GM23248 (cell line): Measurements from ENCODE around the gene MCF2L. TPM values are rescaled to one million over a fixed set of nuclear protein-coding genes. Genes with fewer than 3 reads are reported as not detected.

Source experiments
- DNase-seq: peaks from one replicate; pipeline ENCODE4 v3.0.0-alpha.2; 2015
- H2AFZ ChIP-seq: fragments of 200-600 bp; sonication (generic); 2 replicates; pipeline ENCODE4 v1.6.1; 2016; ENCODE audit warnings: antibody characterized with exemption
- H3F3A ChIP-seq: fragments of 200-600 bp; sonication (generic); 2 replicates; pipeline ENCODE4 v1.6.1; 2016; ENCODE audit warnings: mild to moderate bottlenecking, antibody characterized with exemption, mixed run types; ENCODE audit not compliant: insufficient read depth
- H3K27ac ChIP-seq: fragments of 200-600 bp; sonication (generic); 2 replicates; pipeline ENCODE4 v1.5.1; 2016; ENCODE audit warnings: mild to moderate bottlenecking
- H3K27me3 ChIP-seq: fragments of 200-600 bp; sonication (generic); replicated peaks from 2 replicates; pipeline ENCODE4 v1.6.1; 2016; ENCODE audit warnings: mild to moderate bottlenecking; ENCODE audit not compliant: insufficient read depth
- H3K36me3 ChIP-seq: fragments of 200-600 bp; sonication (generic); 2 replicates; pipeline ENCODE4 v1.6.1; 2016; ENCODE audit warnings: low read depth, mild to moderate bottlenecking
- H3K4me1 ChIP-seq: fragments of 200-600 bp; sonication (generic); 2 replicates; pipeline ENCODE4 v1.6.1; 2016; ENCODE audit warnings: mild to moderate bottlenecking; ENCODE audit not compliant: insufficient read depth
- H3K4me2 ChIP-seq: fragments of 200-600 bp; sonication (generic); one replicate; pipeline ENCODE4 v1.6.1; 2016; ENCODE audit warnings: mild to moderate bottlenecking; ENCODE audit not compliant: unreplicated experiment
- H3K4me3 ChIP-seq: fragments of 200-600 bp; sonication (generic); 2 replicates; pipeline ENCODE4 v1.5.1; 2016; ENCODE audit warnings: mild to moderate bottlenecking
- H3K79me2 ChIP-seq: fragments of 200-600 bp; sonication (generic); 2 replicates; pipeline ENCODE4 v1.6.1; 2016; ENCODE audit warnings: mild to moderate bottlenecking; ENCODE audit not compliant: insufficient read depth
- H3K9ac ChIP-seq: fragments of 200-600 bp; sonication (generic); 2 replicates; pipeline ENCODE4 v1.6.1; 2016; ENCODE audit warnings: mild to moderate bottlenecking
- H3K9me2 ChIP-seq: fragments of 200-600 bp; sonication (generic); 2 replicates; pipeline ENCODE4 v1.6.1; 2016; ENCODE audit warnings: mixed run types, mild to moderate bottlenecking, moderate library complexity; ENCODE audit not compliant: insufficient read depth
- H3K9me3 ChIP-seq: fragments of 200-600 bp; sonication (generic); one replicate; pipeline ENCODE4 v1.6.1; 2017; ENCODE audit warnings: low read depth
- H4K20me1 ChIP-seq: fragments of 200-600 bp; sonication (generic); 2 replicates; pipeline ENCODE4 v1.6.0; 2016; ENCODE audit not compliant: insufficient read depth
- EZH2 ChIP-seq: fragments of 200-600 bp; sonication (generic); IDR thresholded peaks from 2 replicates; pipeline ENCODE4 v1.6.1; 2018; ENCODE audit warnings: antibody characterized with exemption, mild to moderate bottlenecking; ENCODE audit not compliant: insufficient read depth, poor library complexity, severe bottlenecking
- EZH2phosphoT487 ChIP-seq: fragments of 200-600 bp; sonication (generic); IDR thresholded peaks from 2 replicates; pipeline ENCODE4 v1.6.1; 2018; ENCODE audit warnings: antibody characterized with exemption, moderate library complexity, mild to moderate bottlenecking, low read depth; ENCODE audit not compliant: insufficient read depth
- WGBS, 2 experiments: methylation state at CpG; one replicate each; pipeline ENCODE4 v1.1.6; 2015 to 2017; ENCODE audit warnings: low lambda C conversion rate in 2 of 2, low coverage in 1 of 2; ENCODE audit errors: missing lambda C conversion rate in 2 of 2; 5-methylcytosine and 5-hydroxymethylcytosine counted together
- in situ Hi-C: fragments of 300-500 bp; cut with MboI; formaldehyde crosslinking; loops from 2 replicates; pipeline ENCODE4 v1.15.0; 2020
- polyA plus RNA-seq: library from polyadenylated mRNA; unstranded; fragments of >200 nt; fragmentation: Nextera tagmentation; extraction: Ambion mirVana; gene quantifications from 2 replicates; pipeline ENCODE4 v1.2.1, GENCODE V29; 2016
- total RNA-seq: library from RNA; depleted of rRNA; stranded (reverse); fragments of >200 nt; shearing (Covaris generic); gene quantifications from 2 replicates; pipeline ENCODE4 v1.2.3, GENCODE V29; 2014

The MCF2L gene
- total and polyA plus RNA-seq, 2 experiments from 2014 or later = not detected

DNA sequence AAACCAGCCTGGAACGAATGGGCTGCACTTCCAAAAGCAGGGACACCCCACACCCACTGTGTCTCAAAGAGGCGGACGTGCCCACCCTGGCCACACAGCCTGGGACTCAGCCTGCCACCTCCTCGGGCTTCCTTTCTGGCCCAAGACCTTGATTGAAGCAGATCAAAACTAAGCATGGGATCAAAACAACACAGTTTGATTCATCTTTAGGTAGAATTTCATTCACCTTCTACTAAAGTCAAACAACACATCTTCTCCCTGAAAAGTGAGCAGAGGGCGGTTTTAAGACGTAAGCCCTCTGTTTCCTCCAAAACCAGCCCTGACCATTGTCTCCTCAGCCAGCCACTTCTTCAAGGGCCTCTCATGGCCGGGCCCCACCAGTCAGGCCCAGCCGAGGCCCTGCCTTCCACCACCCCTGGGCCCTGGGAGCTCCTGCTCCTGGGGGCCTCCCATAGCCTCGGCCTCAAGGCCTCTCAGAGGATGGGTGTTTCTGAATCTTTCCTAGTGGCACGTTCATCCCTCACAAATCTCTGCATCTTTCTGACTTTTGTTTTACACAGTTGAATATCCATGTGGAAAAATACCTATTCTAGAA is 147.3 kb downstream of the MCF2L start:
- TF ChIP-seq EZH2 = no peak
- no peak for TF ChIP-seq EZH2phosphoT487
- no peak for DNase-seq
- H3K79me2 ChIP-seq = no peaks in the 10 kb centered on the region
- H3K4me2 ChIP-seq = no peak overlapping the region
- H3K9me3 ChIP-seq = no peaks in the 10 kb centered on the region
- H3K27me3 ChIP-seq = no peaks in the 10 kb centered on the region
- H3K36me3 ChIP-seq = no peaks in the 10 kb centered on the region
- no peak overlapping the region for H2AFZ ChIP-seq
- no peak overlapping the region for H3K9ac ChIP-seq
- H4K20me1 ChIP-seq = no peaks in the 10 kb centered on the region
- WGBS, 2 experiments = 65 to 69% methylated on average over 10 of the region's 10 CpGs
- no peaks in the 10 kb centered on the region for H3K4me1 ChIP-seq
- in situ Hi-C loops = no loop called here
- H3F3A ChIP-seq = no peaks in the 10 kb centered on the region
- no peaks in the 10 kb centered on the region for H3K9me2 ChIP-seq
- H3K4me3 ChIP-seq = no peak overlapping the region
- no peak overlapping the region for H3K27ac ChIP-seq

DNA sequence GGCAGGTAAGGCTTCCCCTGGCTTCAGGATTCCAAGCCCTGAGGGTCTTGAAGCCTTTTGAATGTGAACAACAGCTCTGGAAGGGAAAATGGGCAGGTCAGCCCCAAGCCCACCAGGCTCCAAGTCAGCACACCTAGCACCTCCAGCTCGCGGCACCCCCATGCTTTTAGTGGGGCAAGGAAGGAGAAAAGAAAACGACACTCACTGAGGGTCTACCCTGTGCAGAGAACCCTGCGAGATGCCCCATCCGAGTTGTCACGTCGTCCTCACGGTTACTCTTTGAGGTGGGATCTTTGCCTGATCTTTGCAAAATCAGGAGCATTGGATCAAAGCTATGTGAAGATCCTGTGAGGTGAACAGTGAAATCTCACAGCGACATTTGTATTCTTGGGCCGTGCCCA is 147.9 kb downstream of the MCF2L start:
- Histone ChIP-seq H3K27me3 (no peaks in the 10 kb centered on the region), H3F3A (no peaks in the 10 kb centered on the region), H3K36me3 (no peaks in the 10 kb centered on the region), H2AFZ (no peak overlapping the region), H3K9me2 (no peaks in the 10 kb centered on the region), H3K4me1 (no peaks in the 10 kb centered on the region), H3K27ac (no peak overlapping the region), H3K9me3 (no peaks in the 10 kb centered on the region), H3K4me3 (no peak overlapping the region), H4K20me1 (no peaks in the 10 kb centered on the region), H3K79me2 (no peaks in the 10 kb centered on the region), H3K4me2 (no peak overlapping the region), H3K9ac (no peak overlapping the region)
- no peak for DNase-seq
- TF ChIP-seq EZH2phosphoT487 (no peak), EZH2 (no peak)
- WGBS, 2 experiments = 77 to 78% methylated on average over 10 of the region's 10 CpGs
- in situ Hi-C loops = no loop called here

DNA sequence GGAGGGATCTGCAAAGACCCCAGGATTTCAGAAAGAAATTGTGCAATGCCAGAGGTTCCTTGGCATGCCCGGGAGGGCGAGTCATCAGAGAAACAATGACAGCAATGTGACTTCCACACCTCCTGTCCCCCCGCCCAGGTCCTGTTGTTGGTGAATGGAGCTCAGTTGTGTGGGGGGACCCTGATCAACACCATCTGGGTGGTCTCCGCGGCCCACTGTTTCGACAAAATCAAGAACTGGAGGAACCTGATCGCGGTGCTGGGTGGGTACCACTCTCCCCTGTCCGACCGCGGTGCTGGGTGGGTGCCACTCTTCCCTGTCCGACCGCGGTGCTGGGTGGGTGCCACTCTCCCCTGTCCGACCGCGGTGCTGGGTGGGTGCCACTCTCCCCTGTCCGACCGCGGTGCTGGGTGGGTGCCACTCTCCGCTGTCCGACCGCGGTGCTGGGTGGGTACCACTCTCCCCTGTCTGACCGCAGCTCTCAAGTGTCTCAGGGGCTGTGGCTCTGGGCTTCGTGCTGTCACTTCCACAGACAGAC is 148.4 kb downstream of the MCF2L start:
- DNase-seq = peak; percentile 50
- Histone ChIP-seq H3K27ac (no peak overlapping the region), H3K9me3 (no peaks in the 10 kb centered on the region), H3K27me3 (no peaks in the 10 kb centered on the region), H3K4me3 (no peak overlapping the region), H3F3A (no peaks in the 10 kb centered on the region), H3K36me3 (no peaks in the 10 kb centered on the region), H3K4me1 (no peaks in the 10 kb centered on the region), H2AFZ (no peak overlapping the region), H4K20me1 (no peaks in the 10 kb centered on the region), H3K4me2 (no peak overlapping the region), H3K79me2 (no peaks in the 10 kb centered on the region), H3K9ac (no peak overlapping the region), H3K9me2 (no peaks in the 10 kb centered on the region)
- 85 to 89% methylated on average over 9 to 26 of the region's 26 CpGs for WGBS, 2 experiments
- in situ Hi-C loops = no loop called here
- TF ChIP-seq EZH2 (no peak), EZH2phosphoT487 (no peak)

DNA sequence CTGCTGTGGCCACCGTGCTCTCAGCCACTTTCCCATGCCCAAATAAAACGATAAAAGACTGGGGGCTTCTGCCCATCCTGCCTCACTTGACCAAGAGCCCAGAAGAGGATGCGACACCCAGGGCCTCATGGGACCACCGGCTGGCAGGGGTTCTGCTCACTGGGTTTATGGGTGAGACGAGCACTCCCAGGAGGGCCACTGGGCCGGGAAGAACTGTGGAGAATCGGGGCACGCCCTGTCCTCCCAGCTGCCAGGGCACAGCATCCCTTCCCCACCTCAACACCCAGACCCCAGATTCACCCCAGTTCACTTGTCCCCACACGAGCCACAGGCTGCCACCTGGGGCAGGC is 148.9 kb downstream of the MCF2L start:
- in situ Hi-C loops = no loop called here
- no peak for DNase-seq
- Histone ChIP-seq H4K20me1 (no peaks in the 10 kb centered on the region), H3K4me1 (no peaks in the 10 kb centered on the region), H3K36me3 (no peaks in the 10 kb centered on the region), H3K4me3 (no peak overlapping the region), H3K4me2 (no peak overlapping the region), H3K9me3 (no peaks in the 10 kb centered on the region), H3K27me3 (no peaks in the 10 kb centered on the region), H3K9ac (no peak overlapping the region), H2AFZ (no peak overlapping the region), H3K9me2 (no peaks in the 10 kb centered on the region), H3K79me2 (no peaks in the 10 kb centered on the region), H3K27ac (no peak overlapping the region), H3F3A (no peaks in the 10 kb centered on the region)
- WGBS, 2 experiments = 60 to 72% methylated on average over 8 to 9 of the region's 9 CpGs
- TF ChIP-seq EZH2phosphoT487 = no peak
- TF ChIP-seq EZH2 = no peak
